ENCODE data around the gene SUGP2. TPM values are rescaled to one million over a fixed set of nuclear protein-coding genes. Genes with fewer than 3 reads are reported as not detected.

Gene SUGP2
- total RNA-seq, 3 donors from 2014 or later, result 65.4 to 93.4 (median 69.8) TPM

- peaks cover 5% of the 10 kb centered on the region for H3K36me3 ChIP-seq (ENCODE audit: low read depth)
- peak in 2 of 3 donors; percentile 56 to 73 for DNase-seq
- peak; percentile 31 for TF ChIP-seq CTCF (IDR thresholded peaks at IDR 0.05)
- ATAC-seq, result peak; percentile 78
- H3K4me3 ChIP-seq, result no peak overlapping the region
- H3K9me3 ChIP-seq, result no peaks in the 10 kb centered on the region
- H3K4me1 ChIP-seq (ENCODE audit: low read depth), result no peaks in the 10 kb centered on the region
- intact Hi-C loops (cut with DNase I, micrococcal nuclease), result loop anchor here in 1 of 2 donors (10.0 kb wide), 1 partner anchor 61 kb away; no protein-coding TSS in a partner anchor
Measured at GRCh38 chr19:19053508-19054314, 20.4 kb upstream of the SUGP2 start.

GRCh38 chr19:19052921-19053320 is 19.6 kb upstream of the SUGP2 start:
- intact Hi-C loops (cut with DNase I, micrococcal nuclease), result loop anchor here in 1 of 2 donors (10.0 kb wide), 1 partner anchor 62 kb away; no protein-coding TSS in a partner anchor

GRCh38 chr19:19051478-19052213 is 18.3 kb upstream of the SUGP2 start:
- Histone ChIP-seq H3K4me1 (ENCODE audit: low read depth) (no peaks in the 10 kb centered on the region), H3K4me3 (no peak overlapping the region), H3K9me3 (no peaks in the 10 kb centered on the region), H3K36me3 (ENCODE audit: low read depth) (peaks cover 5% of the 10 kb centered on the region)
- intact Hi-C loops (cut with DNase I, micrococcal nuclease), result loop anchor here in 1 of 2 donors (10.0 kb wide), 1 partner anchor 63 kb away; no protein-coding TSS in a partner anchor
- no peak for TF ChIP-seq CTCF (IDR thresholded peaks at IDR 0.05)
- ATAC-seq (no peak), DNase-seq (no peak)

More at GRCh38 chr19:19052921-19053320, 19.6 kb upstream of the SUGP2 start:
- TF ChIP-seq CTCF (IDR thresholded peaks at IDR 0.05), result no peak
- DNase-seq (no peak), ATAC-seq (no peak)
- H3K4me1 ChIP-seq (ENCODE audit: low read depth), result no peaks in the 10 kb centered on the region
- peaks cover 5% of the 10 kb centered on the region for H3K36me3 ChIP-seq (ENCODE audit: low read depth)
- no peak overlapping the region for H3K4me3 ChIP-seq
- H3K9me3 ChIP-seq, result no peaks in the 10 kb centered on the region

GRCh38 chr19:19050731-19051130 is 17.4 kb upstream of the SUGP2 start:
- no peak for DNase-seq
- no peak overlapping the region for H3K4me3 ChIP-seq
- H3K4me1 ChIP-seq (ENCODE audit: low read depth), result no peaks in the 10 kb centered on the region
- no peak for TF ChIP-seq CTCF (IDR thresholded peaks at IDR 0.05)
- H3K9me3 ChIP-seq, result no peaks in the 10 kb centered on the region
- no peak for ATAC-seq
- H3K36me3 ChIP-seq (ENCODE audit: low read depth), result peaks cover 5% of the 10 kb centered on the region
- intact Hi-C loops (cut with DNase I, micrococcal nuclease), result loop anchor here in 1 of 2 donors (10.0 kb wide), 1 partner anchor 64 kb away; no protein-coding TSS in a partner anchor

- H3K4me3 ChIP-seq, result no peak overlapping the region
- no peaks in the 10 kb centered on the region for H3K4me1 ChIP-seq (ENCODE audit: low read depth)
- H3K36me3 ChIP-seq (ENCODE audit: low read depth), result peaks cover 5% of the 10 kb centered on the region
- no peaks in the 10 kb centered on the region for H3K9me3 ChIP-seq
- intact Hi-C loops (cut with DNase I, micrococcal nuclease), result loop anchor here in 1 of 2 donors (10.0 kb wide), 1 partner anchor 65 kb away; no protein-coding TSS in a partner anchor
- no peak for ATAC-seq
- TF ChIP-seq CTCF (IDR thresholded peaks at IDR 0.05), result no peak
- DNase-seq, result no peak
Measured at GRCh38 chr19:19050104-19050503, 16.8 kb upstream of the SUGP2 start.
